HG03575 (cell line): ENCODE results near the gene SLC26A2.
"Not testable (repeated sequence)": the region's sequence is repeated elsewhere in the genome, so short reads cannot be mapped to it uniquely, and the experiment has no call there.

Source experiments
- ATAC-seq: cut with Tn5 transposase; IDR thresholded peaks from one replicate; pipeline ENCODE4 v1.9.1; 2021; ENCODE audit not compliant: unreplicated experiment, insufficient number of reproducible peaks, low FRiP score; ENCODE audit errors: extremely low read depth

The SLC26A2 gene

GRCh38 chr5:149936044-149936699 lies 24.4 kb upstream of the SLC26A2 start:
- ATAC-seq = no peak

- ATAC-seq = no peak
These were observed 23.9 kb upstream of the SLC26A2 start for GRCh38 chr5:149936700-149937091.

- ATAC-seq = no peak
These were observed 22.9 kb upstream of the SLC26A2 start for GRCh38 chr5:149937610-149938009.

GRCh38 chr5:149938279-149938678 lies 22.3 kb upstream of the SLC26A2 start:
- ATAC-seq = no peak

GRCh38 chr5:149938791-149939358 lies 21.7 kb upstream of the SLC26A2 start:
- no peak for ATAC-seq

- no peak for ATAC-seq
These were observed 21.0 kb upstream of the SLC26A2 start for GRCh38 chr5:149939546-149939945.

GRCh38 chr5:149940077-149940574 lies 20.4 kb upstream of the SLC26A2 start:
- no peak for ATAC-seq

GRCh38 chr5:149940941-149941644 lies 19.5 kb upstream of the SLC26A2 start:
- ATAC-seq = no peak

- ATAC-seq = no peak
These were observed 18.8 kb upstream of the SLC26A2 start for GRCh38 chr5:149941795-149942194.

GRCh38 chr5:149942199-149942598 lies 18.4 kb upstream of the SLC26A2 start:
- ATAC-seq = no peak

GRCh38 chr5:149942741-149943169 lies 17.8 kb upstream of the SLC26A2 start:
- ATAC-seq = not testable (repeated sequence)

GRCh38 chr5:149943177-149943949 lies 17.2 kb upstream of the SLC26A2 start:
- not testable (repeated sequence) for ATAC-seq

GRCh38 chr5:149944666-149945065 lies 15.9 kb upstream of the SLC26A2 start, which contains the start of gene PDE6A:
TSS of gene PDE6A (minus strand) at chr5:149944793. CDS start at chr5:149944673, 120 bp downstream.
- ATAC-seq = no peak

- ATAC-seq = no peak
These were observed 14.4 kb upstream of the SLC26A2 start for GRCh38 chr5:149946118-149946517.

GRCh38 chr5:149948993-149949392 lies 11.6 kb upstream of the SLC26A2 start:
- no peak for ATAC-seq

- ATAC-seq = no peak
These were observed 9.3 kb upstream of the SLC26A2 start for GRCh38 chr5:149951138-149951749.

- no peak for ATAC-seq
These were observed 7.0 kb upstream of the SLC26A2 start for GRCh38 chr5:149953436-149954121.

GRCh38 chr5:149954798-149955197 lies 5.8 kb upstream of the SLC26A2 start:
- no peak for ATAC-seq
